ENCODE results near the gene PTPRG.

DNA sequence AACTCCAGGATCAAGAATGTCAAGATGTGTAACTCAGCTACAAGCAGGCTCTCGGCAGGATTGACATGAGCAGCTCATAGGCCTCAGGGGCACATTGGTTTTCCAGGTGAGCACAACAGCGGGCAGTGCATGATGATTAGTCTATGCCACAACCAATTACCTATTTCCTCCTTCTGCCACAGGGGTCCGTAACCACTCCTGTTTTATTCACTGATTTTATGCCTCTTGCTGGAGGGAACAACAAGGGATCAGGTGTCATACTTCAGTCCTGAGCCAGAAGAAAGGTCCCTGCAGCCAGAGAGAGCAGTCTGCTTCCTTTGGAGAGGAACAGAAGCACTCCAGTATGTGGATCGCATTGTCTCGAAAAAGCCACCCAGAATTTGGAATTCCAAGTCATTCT, 35.1 kb upstream of the PTPRG start:
- TF ChIP-seq, protein P1, sequence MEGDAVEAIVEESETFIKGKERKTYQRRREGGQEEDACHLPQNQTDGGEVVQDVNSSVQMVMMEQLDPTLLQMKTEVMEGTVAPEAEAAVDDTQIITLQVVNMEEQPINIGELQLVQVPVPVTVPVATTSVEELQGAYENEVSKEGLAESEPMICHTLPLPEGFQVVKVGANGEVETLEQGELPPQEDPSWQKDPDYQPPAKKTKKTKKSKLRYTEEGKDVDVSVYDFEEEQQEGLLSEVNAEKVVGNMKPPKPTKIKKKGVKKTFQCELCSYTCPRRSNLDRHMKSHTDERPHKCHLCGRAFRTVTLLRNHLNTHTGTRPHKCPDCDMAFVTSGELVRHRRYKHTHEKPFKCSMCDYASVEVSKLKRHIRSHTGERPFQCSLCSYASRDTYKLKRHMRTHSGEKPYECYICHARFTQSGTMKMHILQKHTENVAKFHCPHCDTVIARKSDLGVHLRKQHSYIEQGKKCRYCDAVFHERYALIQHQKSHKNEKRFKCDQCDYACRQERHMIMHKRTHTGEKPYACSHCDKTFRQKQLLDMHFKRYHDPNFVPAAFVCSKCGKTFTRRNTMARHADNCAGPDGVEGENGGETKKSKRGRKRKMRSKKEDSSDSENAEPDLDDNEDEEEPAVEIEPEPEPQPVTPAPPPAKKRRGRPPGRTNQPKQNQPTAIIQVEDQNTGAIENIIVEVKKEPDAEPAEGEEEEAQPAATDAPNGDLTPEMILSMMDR (IDR thresholded peaks at IDR 0.05; ENCODE audit: low read depth, low read length) = no peak
- no peak for TF ChIP-seq EZH2phosphoT487 (IDR thresholded peaks at IDR 0.05; ENCODE audit: low read depth)

All from OCI-LY3 (cell line).